HepG2 (cell line): ENCODE measurements around the gene CASP4. TPM values are rescaled to one million over a fixed set of nuclear protein-coding genes. Genes with fewer than 3 reads are reported as not detected.

ENCODE experiments used
- DRAP1 ChIP-seq: IDR thresholded peaks from 2 replicates; pipeline ENCODE4 v1.6.1; 2016; ENCODE audit warnings: missing genetic modification reagents, missing compliant biosample characterization
- EED ChIP-seq: sonication (generic); formaldehyde crosslinking; IDR thresholded peaks from 2 replicates; pipeline ENCODE4 v1.5.0; 2020; ENCODE audit warnings: mild to moderate bottlenecking, missing genetic modification reagents
- LRRFIP1 ChIP-seq: sonication (generic); formaldehyde crosslinking; conservative IDR thresholded peaks from 2 replicates; pipeline ENCODE4 v1.4.0; 2020; ENCODE audit warnings: missing genetic modification reagents
- MEF2D ChIP-seq: sonication (generic); formaldehyde crosslinking; IDR thresholded peaks from 2 replicates; pipeline ENCODE4 v1.5.1; 2020; ENCODE audit warnings: mild to moderate bottlenecking, missing genetic modification reagents
- MEIS2 ChIP-seq: sonication (generic); formaldehyde crosslinking; IDR thresholded peaks from 2 replicates; pipeline ENCODE4 v1.9.0; 2021; ENCODE audit warnings: mild to moderate bottlenecking, missing genetic modification reagents
- MTF1 ChIP-seq: sonication (generic); formaldehyde crosslinking; IDR thresholded peaks from 2 replicates; pipeline ENCODE4 v1.5.0; 2020; ENCODE audit warnings: missing genetic modification reagents
- NCOR1 ChIP-seq: fragments of 200-600 bp; sonication (generic); IDR thresholded peaks from 2 replicates; pipeline ENCODE4 v1.7.0; 2017; ENCODE audit warnings: antibody characterized with exemption, low read length, borderline replicate concordance
- NFIC ChIP-seq: IDR thresholded peaks from 2 replicates; pipeline ENCODE4 v1.6.1; 2012; ENCODE audit warnings: mild to moderate bottlenecking, low read length, inconsistent platforms
- NR2F2 ChIP-seq: IDR thresholded peaks from 2 replicates; pipeline ENCODE4 v1.6.1; 2012; ENCODE audit warnings: low read depth, inconsistent platforms, borderline replicate concordance
- NR3C1 ChIP-seq: sonication (generic); formaldehyde crosslinking; IDR thresholded peaks from 2 replicates; pipeline ENCODE4 v1.4.0; 2020; ENCODE audit warnings: missing genetic modification reagents
- RBAK ChIP-seq: sonication (generic); formaldehyde crosslinking; IDR thresholded peaks from 2 replicates; pipeline ENCODE4 v1.5.1; 2020; ENCODE audit warnings: mild to moderate bottlenecking, missing genetic modification reagents
- REST ChIP-seq, 2 experiments: IDR thresholded peaks; 2 replicates each; pipeline ENCODE4 v1.6.1; 2011 to 2012; ENCODE audit warnings: low read length in 2 of 2, borderline replicate concordance in 1 of 2, low read depth in 1 of 2, mild to moderate bottlenecking in 1 of 2, moderate library complexity in 1 of 2
- SNAPC4 ChIP-seq: sonication (generic); formaldehyde crosslinking; IDR thresholded peaks from 2 replicates; pipeline ENCODE4 v1.4.0; 2020; ENCODE audit warnings: mild to moderate bottlenecking, missing genetic modification reagents
- UBTF ChIP-seq: sonication (generic); formaldehyde crosslinking; IDR thresholded peaks from 2 replicates; pipeline ENCODE4 v1.4.0; 2020; ENCODE audit warnings: mild to moderate bottlenecking, missing genetic modification reagents
- ZFP1 ChIP-seq: IDR thresholded peaks from 2 replicates; pipeline ENCODE4 v1.6.1; 2016
- ZNF354B ChIP-seq: sonication (generic); formaldehyde crosslinking; IDR thresholded peaks from 2 replicates; pipeline ENCODE4 v1.8.0; 2022; ENCODE audit warnings: mild to moderate bottlenecking, missing genetic modification reagents
- ZSCAN9 ChIP-seq: IDR thresholded peaks from 2 replicates; pipeline ENCODE4 v1.6.1; 2016; ENCODE audit warnings: borderline replicate concordance
- polyA plus RNA-seq, 8 experiments: library from polyadenylated mRNA; depleted of rRNA in 3 of 8; stranded (reverse) in 7 of 8; unstranded in 1 of 8; fragments of >200 nt; fragmentation: Illumina TruSeq in 4 of 8; extraction: Trizol in 4 of 8; gene quantifications; 2 replicates each; pipeline versions ENCODE4 v1.2.1 to v1.2.3, GENCODE V29; 2011 to 2016; ENCODE audit warnings: low read depth in 4 of 8, missing spikeins in 1 of 8, mixed read lengths in 1 of 8; ENCODE audit not compliant: insufficient read depth in 1 of 8
- total RNA-seq, 5 experiments: library from RNA; depleted of rRNA; stranded (reverse); fragments of >200 nt; fragmentation: Illumina TruSeq; extraction: Trizol; gene quantifications; 2 replicates each; pipeline ENCODE4 v1.2.3, GENCODE V29; 2016; ENCODE audit warnings: low read depth in 1 of 5

The CASP4 gene
- total and polyA plus RNA-seq, 2 of the 13 experiments (the other 11 are each of a cell fraction or from before 2014, with no cell fraction given), result 56.4 to 69.8 TPM

- TF ChIP-seq UBTF (CRISPR knock-in tag) (peak; percentile 19; the same call in 1 of the 2 replicates), ZSCAN9 (CRISPR knock-in tag) (peak; percentile 26; the same call in 1 of the 2 replicates), NR3C1 (CRISPR knock-in tag) (no peak), NR2F2 (peak; percentile 71), LRRFIP1 (CRISPR knock-in tag) (no peak), MEF2D (CRISPR knock-in tag) (peak; percentile 64; the same call in 1 of the 2 replicates), ZFP1 (CRISPR knock-in tag) (0 out of 2 replicates have a peak, but pooled peaks have one; percentile 37), MTF1 (no peak), REST (IDR thresholded peaks at IDR 0.05; ENCODE audit: borderline replicate concordance in 1 of 2, low read depth in 1 of 2, low read length in 2 of 2) (no peak), NFIC (peak; percentile 59; the same call in 1 of the 2 replicates), RBAK (no peak), MEIS2 (CRISPR knock-in tag) (no peak), SNAPC4 (no peak), EED (CRISPR knock-in tag) (no peak), NCOR1 (peak; percentile 39; the same call in 1 of the 2 replicates), ZNF354B (CRISPR knock-in tag) (no peak), DRAP1 (0 out of 2 replicates have a peak, but pooled peaks have one; percentile 30)
These were observed 26.6 kb upstream of the CASP4 start (continued) for GRCh38 chr11:104995001-104995408.
